HepG2 (cell line): ENCODE measurements around the gene F12. TPM values are rescaled to one million over a fixed set of nuclear protein-coding genes. Genes with fewer than 3 reads are reported as not detected.

ENCODE experiments used
- ATRX ChIP-seq: sonication (generic); formaldehyde crosslinking; IDR thresholded peaks from 2 replicates; pipeline ENCODE4 v1.4.0; 2020; ENCODE audit warnings: missing genetic modification reagents, borderline replicate concordance
- DNMT3B ChIP-seq: conservative IDR thresholded peaks from 2 replicates; pipeline ENCODE4 v1.6.1; 2016; ENCODE audit warnings: missing biosample characterization, control low read depth
- IRF2 ChIP-seq: IDR thresholded peaks from 2 replicates; pipeline ENCODE4 v1.6.1; 2018; ENCODE audit warnings: missing genetic modification reagents, missing compliant biosample characterization
- JARID2 ChIP-seq: sonication (generic); formaldehyde crosslinking; IDR thresholded peaks from 2 replicates; pipeline ENCODE4 v1.8.1; 2023; ENCODE audit warnings: missing genetic modification reagents, inconsistent platforms; ENCODE audit not compliant: insufficient replicate concordance
- JDP2 ChIP-seq: sonication (generic); formaldehyde crosslinking; IDR thresholded peaks from 2 replicates; pipeline ENCODE4 v1.8.1; 2022; ENCODE audit warnings: missing genetic modification reagents, borderline replicate concordance
- MED8 ChIP-seq: sonication (generic); formaldehyde crosslinking; IDR thresholded peaks from 2 replicates; pipeline ENCODE4 v1.8.1; 2023; ENCODE audit warnings: mild to moderate bottlenecking, missing genetic modification reagents; ENCODE audit not compliant: insufficient replicate concordance
- NR2F2 ChIP-seq: IDR thresholded peaks from 2 replicates; pipeline ENCODE4 v1.6.1; 2012; ENCODE audit warnings: low read depth, inconsistent platforms, borderline replicate concordance
- PAX8 ChIP-seq: sonication (generic); formaldehyde crosslinking; IDR thresholded peaks from 2 replicates; pipeline ENCODE4 v1.8.0; 2022; ENCODE audit warnings: mild to moderate bottlenecking, missing genetic modification reagents, borderline replicate concordance
- RARG ChIP-seq: sonication (generic); formaldehyde crosslinking; IDR thresholded peaks from 2 replicates; pipeline ENCODE4 v1.4.0; 2020; ENCODE audit warnings: low read depth, mild to moderate bottlenecking, missing genetic modification reagents
- RFX1 ChIP-seq: fragments of 450-650 bp; IDR thresholded peaks from 2 replicates; pipeline ENCODE4 v1.6.1; 2017
- SP4 ChIP-seq: sonication (generic); formaldehyde crosslinking; IDR thresholded peaks from 2 replicates; pipeline ENCODE4 v1.8.1; 2023; ENCODE audit warnings: mild to moderate bottlenecking, missing genetic modification reagents
- TOPORS ChIP-seq: sonication (generic); formaldehyde crosslinking; IDR thresholded peaks from 2 replicates; pipeline ENCODE4 v1.8.0; 2023; ENCODE audit warnings: mild to moderate bottlenecking, missing genetic modification reagents
- XBP1 ChIP-seq: sonication (generic); formaldehyde crosslinking; IDR thresholded peaks from 2 replicates; pipeline ENCODE4 v1.5.0; 2020; ENCODE audit warnings: missing genetic modification reagents
- ZBTB21 ChIP-seq: sonication (generic); formaldehyde crosslinking; IDR thresholded peaks from 2 replicates; pipeline ENCODE4 v1.4.0; 2020; ENCODE audit warnings: missing genetic modification reagents
- ZFP41 ChIP-seq: sonication (generic); formaldehyde crosslinking; IDR thresholded peaks from 2 replicates; pipeline ENCODE4 v1.4.0; 2020; ENCODE audit warnings: mild to moderate bottlenecking, missing genetic modification reagents, borderline replicate concordance
- ZFP90 ChIP-seq: sonication (generic); formaldehyde crosslinking; IDR thresholded peaks from 2 replicates; pipeline ENCODE4 v1.8.0; 2022; ENCODE audit warnings: missing genetic modification reagents, mild to moderate bottlenecking, inconsistent platforms, borderline replicate concordance
- ZNF350 ChIP-seq: sonication (generic); formaldehyde crosslinking; IDR thresholded peaks from 2 replicates; pipeline ENCODE4 v1.4.0; 2020; ENCODE audit warnings: mild to moderate bottlenecking, low read depth, missing genetic modification reagents, borderline replicate concordance
- ZNF367 ChIP-seq: sonication (generic); formaldehyde crosslinking; IDR thresholded peaks from 2 replicates; pipeline ENCODE4 v1.4.0; 2020; ENCODE audit warnings: missing genetic modification reagents, borderline replicate concordance
- ZNF550 ChIP-seq: sonication (generic); formaldehyde crosslinking; IDR thresholded peaks from 2 replicates; pipeline ENCODE4 v1.4.0; 2020; ENCODE audit warnings: mild to moderate bottlenecking, missing genetic modification reagents, borderline replicate concordance
- ZNF558 ChIP-seq: sonication (generic); formaldehyde crosslinking; IDR thresholded peaks from 2 replicates; pipeline ENCODE4 v1.9.0; 2022; ENCODE audit warnings: mild to moderate bottlenecking, missing genetic modification reagents, borderline replicate concordance
- ZNF841 ChIP-seq: sonication (generic); formaldehyde crosslinking; IDR thresholded peaks from 2 replicates; pipeline ENCODE4 v1.8.1; 2023; ENCODE audit warnings: missing genetic modification reagents, borderline replicate concordance
- ZNF891 ChIP-seq: sonication (generic); formaldehyde crosslinking; IDR thresholded peaks from 2 replicates; pipeline ENCODE4 v1.5.0; 2020; ENCODE audit warnings: mild to moderate bottlenecking, missing genetic modification reagents
- polyA plus RNA-seq, 8 experiments: library from polyadenylated mRNA; depleted of rRNA in 3 of 8; stranded (reverse) in 7 of 8; unstranded in 1 of 8; fragments of >200 nt; fragmentation: Illumina TruSeq in 4 of 8; extraction: Trizol in 4 of 8; gene quantifications; 2 replicates each; pipeline versions ENCODE4 v1.2.1 to v1.2.3, GENCODE V29; 2011 to 2016; ENCODE audit warnings: low read depth in 4 of 8, missing spikeins in 1 of 8, mixed read lengths in 1 of 8; ENCODE audit not compliant: insufficient read depth in 1 of 8
- total RNA-seq, 5 experiments: library from RNA; depleted of rRNA; stranded (reverse); fragments of >200 nt; fragmentation: Illumina TruSeq; extraction: Trizol; gene quantifications; 2 replicates each; pipeline ENCODE4 v1.2.3, GENCODE V29; 2016; ENCODE audit warnings: low read depth in 1 of 5
- TF ChIP-seq, protein P1 (sequence below): sonication (generic); formaldehyde crosslinking; IDR thresholded peaks from 2 replicates; pipeline ENCODE4 v1.4.0; 2020; ENCODE audit warnings: missing genetic modification reagents
- TF ChIP-seq, protein P2 (sequence below): IDR thresholded peaks from 2 replicates; pipeline ENCODE4 v1.6.1; 2016; ENCODE audit warnings: missing biosample characterization, missing genetic modification reagents, low read depth
- TF ChIP-seq, protein P3 (sequence below): sonication (generic); formaldehyde crosslinking; IDR thresholded peaks from 2 replicates; pipeline ENCODE4 v1.5.0; 2020; ENCODE audit warnings: mild to moderate bottlenecking, low read depth, missing genetic modification reagents, borderline replicate concordance
- TF ChIP-seq, protein P4 (sequence below): sonication (generic); formaldehyde crosslinking; IDR thresholded peaks from 2 replicates; pipeline ENCODE4 v1.8.1; 2022; ENCODE audit warnings: mild to moderate bottlenecking, missing genetic modification reagents

The F12 gene
- total and polyA plus RNA-seq, 2 of the 13 experiments (the other 11 are each of a cell fraction or from before 2014, with no cell fraction given): 2.5 to 3.0 TPM

DNA sequence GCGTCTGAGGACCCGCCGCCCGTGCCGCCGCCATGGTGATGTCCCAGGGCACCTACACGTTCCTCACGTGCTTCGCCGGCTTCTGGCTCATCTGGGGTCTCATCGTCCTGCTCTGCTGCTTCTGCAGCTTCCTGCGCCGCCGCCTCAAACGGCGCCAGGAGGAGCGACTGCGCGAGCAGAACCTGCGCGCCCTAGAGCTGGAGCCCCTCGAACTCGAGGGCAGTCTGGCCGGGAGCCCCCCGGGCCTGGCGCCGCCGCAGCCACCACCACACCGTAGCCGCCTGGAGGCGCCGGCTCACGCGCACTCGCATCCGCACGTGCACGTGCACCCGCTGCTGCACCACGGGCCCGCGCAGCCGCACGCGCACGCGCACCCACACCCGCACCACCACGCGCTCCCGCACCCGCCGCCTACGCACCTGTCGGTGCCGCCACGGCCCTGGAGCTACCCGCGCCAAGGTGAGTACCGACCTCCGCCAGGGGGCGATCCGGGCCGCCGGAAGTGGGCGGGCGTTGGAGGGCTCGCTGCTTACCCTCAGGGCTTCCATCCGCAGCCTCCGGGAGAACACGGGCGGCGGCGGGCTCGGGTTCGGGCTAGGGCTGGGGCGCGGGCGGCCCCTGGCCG lies 45.8 kb upstream of the F12 start (continued):
- peak; percentile 37; the same call in 1 of the 2 replicates for TF ChIP-seq ZNF350 (CRISPR knock-in tag)
- TF ChIP-seq ATRX (CRISPR knock-in tag): no peak
- TF ChIP-seq, protein P1, sequence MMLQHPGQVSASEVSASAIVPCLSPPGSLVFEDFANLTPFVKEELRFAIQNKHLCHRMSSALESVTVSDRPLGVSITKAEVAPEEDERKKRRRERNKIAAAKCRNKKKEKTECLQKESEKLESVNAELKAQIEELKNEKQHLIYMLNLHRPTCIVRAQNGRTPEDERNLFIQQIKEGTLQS (CRISPR knock-in tag): no peak
- peak; percentile 59; the same call in 1 of the 2 replicates for TF ChIP-seq IRF2
- no peak for TF ChIP-seq ZNF841
- TF ChIP-seq ZFP41 (CRISPR knock-in tag): no peak
- TF ChIP-seq SP4 (CRISPR knock-in tag): peak; percentile 53
- TF ChIP-seq ZNF891 (CRISPR knock-in tag): peak; percentile 35; the same call in 1 of the 2 replicates
- TF ChIP-seq RFX1: no peak
- TF ChIP-seq PAX8: no peak
- TF ChIP-seq NR2F2: no peak
- TF ChIP-seq ZNF367 (CRISPR knock-in tag): no peak
- TF ChIP-seq XBP1 (CRISPR knock-in tag): no peak
- no peak; the same call in 1 of the 2 replicates for TF ChIP-seq RARG (CRISPR knock-in tag)
- TF ChIP-seq TOPORS: peak; percentile 88
- TF ChIP-seq, protein P2, sequence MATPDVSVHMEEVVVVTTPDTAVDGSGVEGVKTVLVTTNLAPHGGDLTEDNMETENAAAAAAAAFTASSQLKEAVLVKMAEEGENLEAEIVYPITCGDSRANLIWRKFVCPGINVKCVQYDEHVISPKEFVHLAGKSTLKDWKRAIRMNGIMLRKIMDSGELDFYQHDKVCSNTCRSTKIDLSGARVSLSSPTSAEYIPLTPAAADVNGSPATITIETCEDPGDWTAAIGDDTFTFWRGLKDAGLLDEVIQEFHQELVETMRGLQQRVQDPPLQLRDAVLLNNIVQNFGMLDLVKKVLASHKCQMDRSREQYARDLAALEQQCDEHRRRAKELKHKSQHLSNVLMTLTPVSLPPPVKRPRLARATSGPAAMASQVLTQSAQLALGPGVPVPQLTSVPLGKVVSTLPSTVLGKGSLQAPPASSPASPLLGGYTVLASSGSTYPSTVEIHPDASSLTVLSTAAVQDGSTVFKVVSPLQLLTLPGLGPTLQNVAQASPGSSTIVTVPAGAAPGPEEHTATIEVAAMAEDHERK (CRISPR knock-in tag): no peak
- TF ChIP-seq ZFP90: no peak; the same call in 1 of the 2 replicates
- peak; percentile 54; the same call in 1 of the 2 replicates for TF ChIP-seq ZBTB21 (CRISPR knock-in tag)
- TF ChIP-seq JDP2 (CRISPR knock-in tag): no peak; the same call in 1 of the 2 replicates
- TF ChIP-seq, protein P3, sequence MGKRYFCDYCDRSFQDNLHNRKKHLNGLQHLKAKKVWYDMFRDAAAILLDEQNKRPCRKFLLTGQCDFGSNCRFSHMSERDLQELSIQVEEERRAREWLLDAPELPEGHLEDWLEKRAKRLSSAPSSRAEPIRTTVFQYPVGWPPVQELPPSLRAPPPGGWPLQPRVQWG: no peak
- peak; percentile 90 for TF ChIP-seq MED8
- no peak for TF ChIP-seq ZNF558 (CRISPR knock-in tag)
- TF ChIP-seq DNMT3B (CRISPR knock-in tag): no peak
- TF ChIP-seq, protein P4, sequence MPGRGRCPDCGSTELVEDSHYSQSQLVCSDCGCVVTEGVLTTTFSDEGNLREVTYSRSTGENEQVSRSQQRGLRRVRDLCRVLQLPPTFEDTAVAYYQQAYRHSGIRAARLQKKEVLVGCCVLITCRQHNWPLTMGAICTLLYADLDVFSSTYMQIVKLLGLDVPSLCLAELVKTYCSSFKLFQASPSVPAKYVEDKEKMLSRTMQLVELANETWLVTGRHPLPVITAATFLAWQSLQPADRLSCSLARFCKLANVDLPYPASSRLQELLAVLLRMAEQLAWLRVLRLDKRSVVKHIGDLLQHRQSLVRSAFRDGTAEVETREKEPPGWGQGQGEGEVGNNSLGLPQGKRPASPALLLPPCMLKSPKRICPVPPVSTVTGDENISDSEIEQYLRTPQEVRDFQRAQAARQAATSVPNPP (CRISPR knock-in tag): peak; percentile 91
- no peak for TF ChIP-seq JARID2 (CRISPR knock-in tag)
- no peak for TF ChIP-seq ZNF550 (CRISPR knock-in tag)
